H1 (cell line): ENCODE measurements around the gene LOXL1. TPM values are rescaled to one million over a fixed set of nuclear protein-coding genes. Genes with fewer than 3 reads are reported as not detected.

ENCODE experiments used
- CREB1 ChIP-seq: IDR thresholded peaks from 2 replicates; pipeline ENCODE4 v1.6.1; 2012; ENCODE audit warnings: inconsistent platforms
- GABPA ChIP-seq: IDR thresholded peaks from 2 replicates; pipeline ENCODE4 v1.6.1; 2011; ENCODE audit warnings: mild to moderate bottlenecking, low read length, moderate library complexity, borderline replicate concordance; ENCODE audit not compliant: insufficient read depth
- JUND ChIP-seq: IDR thresholded peaks from 2 replicates; pipeline ENCODE4 v1.6.1; 2011; ENCODE audit warnings: mild to moderate bottlenecking, improper control_type of control experiment, low read length
- polyA plus RNA-seq, 7 experiments: library from polyadenylated mRNA; depleted of rRNA in 3 of 7; stranded (reverse) in 5 of 7; unstranded in 2 of 7; fragments of >200 nt in 5 of 7; fragments of 200-250 nt in 2 of 7; gene quantifications; 1 replicate in 5 of 7; 2 replicates in 1 of 7; 4 replicates in 1 of 7; pipeline versions ENCODE4 v1.2.1 to v1.2.3, GENCODE V29; 2011 to 2013; ENCODE audit warnings: missing spikeins in 2 of 7, mixed read lengths in 2 of 7
- total RNA-seq: library from RNA; stranded (reverse); fragmentation: NEBNext Ultra II Directional; extraction: Animal tissue kit (Norgen Biotek cat#: 25700); gene quantifications from 2 replicates; pipeline ENCODE4 v1.2.1, GENCODE V29; 2021

LOXL1 gene
- total and polyA plus RNA-seq, 2 of the 8 experiments (the other 6 are each of a cell fraction or from before 2014, with no cell fraction given) = 8.1 to 14.4 TPM

DNA sequence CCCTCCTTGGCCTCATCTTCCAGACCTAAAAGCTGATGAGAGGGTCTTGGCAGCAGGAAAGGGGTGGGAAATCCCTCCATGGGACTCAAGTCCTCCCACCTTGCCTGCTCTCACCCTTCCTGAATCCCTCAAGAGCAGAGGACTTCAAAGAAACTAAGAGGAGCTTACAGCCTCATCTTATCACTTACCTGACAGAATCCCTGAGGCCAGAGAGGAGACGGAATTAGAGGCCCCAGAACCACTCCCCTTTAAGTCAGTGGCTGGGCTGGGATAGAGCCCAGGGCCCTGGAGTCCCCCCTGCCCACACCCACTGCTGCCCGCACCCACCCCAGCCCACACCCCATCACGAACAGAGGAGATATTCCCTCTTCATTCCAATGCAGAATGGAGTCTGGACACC lies 15.2 kb downstream of the LOXL1 start (continued):
- TF ChIP-seq GABPA (no peak), CREB1 (no peak), JUND (no peak)
- TF ChIP-seq, all 59 proteins: peak for 0
